NCI-H2029 treated with DMSO at 0.1 percent for 48 hours (cell line): Measurements from ENCODE around the gene LBH.

ENCODE experiments used
- DNase-seq: peaks from one replicate; lab custom pipeline; 2025; lab: John Stamatoyannopoulos, UW

LBH gene

GRCh38 chr2:30308280-30308679, 76.9 kb downstream of the LBH start:
- DNase-seq, result no peak
